Activated naive CD4-positive, alpha-beta T cell (primary cell): Measurements from ENCODE around the gene NRROS.

Experiments
- DNase-seq, 4 experiments: peaks; one replicate each; lab custom pipeline; 2025; lab: John Stamatoyannopoulos, UW

The NRROS gene

DNA sequence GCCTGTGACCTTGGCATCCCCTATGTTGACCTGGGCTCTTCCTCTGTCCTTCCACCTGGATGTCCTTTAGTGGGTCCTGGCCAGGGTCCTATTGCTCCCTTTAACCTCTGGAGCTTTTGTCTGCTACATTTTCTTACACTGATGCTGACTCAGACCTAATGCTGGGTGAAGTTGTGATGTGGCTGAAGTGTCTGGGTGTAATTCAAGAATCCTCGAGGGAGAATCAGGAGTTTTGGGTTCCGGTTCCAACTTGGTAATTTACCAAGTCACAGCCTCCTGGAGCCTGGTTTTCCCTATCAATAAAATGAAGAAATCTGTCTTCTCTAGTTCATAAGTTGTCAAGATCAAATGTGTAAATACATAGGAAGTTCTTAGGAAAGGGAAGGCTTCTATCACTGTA lies 46.9 kb downstream of the NRROS start:
- no peak for DNase-seq

DNA sequence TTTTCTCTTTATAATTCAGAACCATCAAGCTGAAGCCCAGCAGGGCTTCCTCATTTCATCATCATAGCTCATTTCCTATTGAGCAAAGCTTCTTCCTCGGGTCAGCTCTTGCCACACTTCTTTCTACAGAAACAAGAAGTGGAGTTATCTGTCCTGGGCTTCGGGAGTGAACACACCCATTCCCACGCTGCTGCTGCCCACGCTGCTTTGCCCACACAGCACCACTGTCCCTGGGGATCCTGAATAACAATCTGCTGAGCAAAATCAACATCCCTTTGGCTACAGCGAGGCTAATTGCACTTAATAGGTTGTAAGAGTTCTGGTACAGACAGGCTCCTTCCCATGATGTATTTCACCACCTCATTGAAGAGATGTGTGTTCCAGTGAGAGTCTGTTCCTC lies 48.9 kb downstream of the NRROS start:
- no peak for DNase-seq

DNA sequence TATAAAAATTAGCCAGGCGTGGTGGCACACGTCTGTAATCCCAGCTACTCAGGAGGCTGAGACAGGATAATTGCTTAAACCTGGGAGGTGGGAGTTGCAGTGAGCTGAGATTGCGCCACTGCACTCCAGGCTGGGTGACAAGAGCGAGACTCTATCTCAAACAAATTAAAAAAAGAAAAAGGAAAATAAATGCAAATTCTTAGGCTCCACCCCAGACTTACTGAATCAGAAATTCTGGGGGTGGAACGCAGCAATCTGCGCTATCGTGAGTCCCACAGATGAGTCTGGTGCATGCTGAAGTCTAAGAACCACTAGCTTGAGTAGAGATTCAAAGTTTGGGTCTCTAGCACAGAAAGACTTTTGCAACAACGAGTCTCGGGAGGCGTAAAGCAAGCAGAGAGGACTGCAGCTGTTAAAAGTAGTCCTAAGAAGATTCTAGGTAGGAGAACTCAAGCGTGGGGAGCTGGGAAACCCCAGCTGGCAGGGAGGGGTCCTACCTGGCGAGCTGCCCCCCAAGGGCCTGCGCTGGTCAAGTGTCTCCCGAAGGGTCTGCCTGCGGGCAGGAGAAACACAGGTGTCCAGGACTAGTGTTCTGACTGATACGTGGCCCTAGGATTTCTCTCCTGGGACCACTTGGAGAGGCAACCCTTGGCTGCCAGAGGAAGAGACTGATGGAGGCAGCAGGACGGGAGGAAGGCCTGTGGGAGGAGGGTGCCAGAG lies 50.6 kb downstream of the NRROS start:
- DNase-seq, result no peak

DNA sequence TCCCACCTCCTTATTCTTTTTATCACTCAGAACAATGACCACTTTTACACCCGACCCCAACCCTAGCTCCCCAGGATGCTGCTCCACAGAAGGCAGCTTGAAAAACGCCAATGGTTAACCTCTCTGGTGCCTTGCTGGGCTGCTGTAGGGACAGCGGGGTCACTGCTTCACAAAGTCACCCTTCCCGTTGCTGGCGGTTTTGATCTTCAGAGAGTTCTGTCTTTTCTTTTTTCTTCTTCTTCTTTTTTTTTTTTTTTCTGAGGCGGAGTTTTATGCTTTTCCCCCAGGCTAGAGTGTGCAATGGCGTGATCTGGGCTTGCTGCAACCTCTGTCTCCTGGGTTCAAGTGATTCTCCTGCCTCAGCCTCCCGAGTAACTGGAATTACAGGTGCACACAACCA lies 51.9 kb downstream of the NRROS start:
- DNase-seq, result no peak

DNA sequence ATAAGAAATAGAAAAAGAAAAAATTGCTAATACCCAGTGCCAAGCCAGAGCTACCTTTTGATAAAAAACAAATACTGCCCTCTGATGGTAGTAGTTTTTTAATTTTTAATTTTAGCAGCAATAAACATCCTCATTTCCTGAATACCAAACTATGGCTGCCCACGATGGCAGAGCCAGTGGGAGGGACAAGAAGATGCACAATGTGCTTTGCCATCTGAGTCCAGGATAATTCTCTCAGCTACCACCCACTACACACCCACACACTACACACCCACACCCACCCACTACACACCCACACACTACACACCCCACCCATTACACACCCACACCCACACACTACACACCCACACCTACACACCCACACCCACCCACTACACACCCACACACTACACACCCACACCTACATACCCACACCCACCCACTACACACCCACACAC lies 54.7 kb downstream of the NRROS start:
- no peak for DNase-seq

DNA sequence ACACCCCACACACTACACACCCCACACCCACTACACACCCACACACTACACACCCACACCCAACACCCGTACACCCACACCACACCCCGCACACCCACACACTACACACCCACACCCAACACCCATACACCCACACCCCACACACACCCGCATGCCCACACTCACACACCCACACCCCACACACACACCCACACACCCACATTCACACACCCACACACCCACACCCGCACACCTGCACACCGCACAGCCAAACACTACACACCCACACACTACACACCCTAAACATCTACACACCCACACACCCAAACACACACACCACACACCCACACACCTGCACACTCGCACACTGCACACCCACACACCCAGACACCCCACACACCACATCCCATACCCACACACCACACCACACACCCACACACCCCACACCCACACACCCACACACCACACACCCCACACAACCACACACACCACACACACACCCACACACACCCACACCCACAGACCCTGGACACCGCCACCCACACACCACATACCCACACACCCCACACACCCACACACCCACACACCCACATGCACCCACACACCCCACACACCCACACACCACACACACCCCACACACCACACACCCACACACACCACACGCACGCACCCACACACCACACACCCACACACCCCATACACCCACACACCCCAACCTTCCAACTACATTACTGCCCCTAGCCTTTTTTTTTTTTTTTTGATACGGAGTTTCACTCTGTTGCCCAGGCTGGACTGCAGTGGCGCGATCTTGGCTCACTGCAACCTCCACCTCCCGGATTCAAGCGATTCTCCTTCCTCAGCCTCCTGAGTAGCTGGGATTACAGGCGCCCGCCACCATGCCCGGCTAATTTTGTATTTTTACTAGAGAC lies 55.7 kb downstream of the NRROS start:
- no peak for DNase-seq

DNA sequence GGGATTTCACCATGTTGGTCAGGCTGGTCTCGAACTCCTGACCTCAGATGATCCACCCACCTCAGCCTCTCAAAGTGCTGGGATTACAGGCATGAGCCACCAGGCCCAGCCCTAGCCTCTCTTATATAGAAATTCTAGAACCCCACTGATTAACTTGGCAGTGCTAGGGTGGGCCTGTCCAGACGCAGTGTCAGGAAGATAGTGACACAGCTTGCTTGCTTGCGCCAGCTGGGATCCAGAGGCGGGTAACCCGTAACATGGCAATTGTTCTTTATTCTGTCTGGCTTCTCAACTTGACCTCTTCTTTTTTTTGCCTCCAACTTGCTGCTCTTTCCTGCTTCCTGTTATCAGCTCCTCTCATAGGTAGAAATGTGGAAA lies 56.3 kb downstream of the NRROS start:
- no peak for DNase-seq

DNA sequence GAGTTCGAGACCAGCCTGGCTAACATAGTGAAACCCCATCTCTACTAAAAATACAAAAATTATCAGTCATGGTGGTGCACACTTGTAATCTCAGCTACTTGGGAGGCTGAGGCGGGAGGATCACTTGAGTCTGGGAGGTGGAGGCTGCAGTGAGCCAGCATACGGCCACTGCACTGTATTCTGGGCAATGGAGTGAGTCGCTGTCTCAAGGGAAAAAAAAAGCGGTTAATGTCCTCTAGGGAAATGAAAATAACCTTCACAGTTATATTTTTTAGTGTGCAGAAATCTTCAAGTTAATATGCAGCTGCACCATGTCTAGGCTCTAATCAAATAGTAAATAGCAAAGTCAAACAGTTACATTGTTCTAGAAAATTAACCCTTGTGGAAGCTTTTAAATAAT lies 57.8 kb downstream of the NRROS start:
- no peak for DNase-seq

DNA sequence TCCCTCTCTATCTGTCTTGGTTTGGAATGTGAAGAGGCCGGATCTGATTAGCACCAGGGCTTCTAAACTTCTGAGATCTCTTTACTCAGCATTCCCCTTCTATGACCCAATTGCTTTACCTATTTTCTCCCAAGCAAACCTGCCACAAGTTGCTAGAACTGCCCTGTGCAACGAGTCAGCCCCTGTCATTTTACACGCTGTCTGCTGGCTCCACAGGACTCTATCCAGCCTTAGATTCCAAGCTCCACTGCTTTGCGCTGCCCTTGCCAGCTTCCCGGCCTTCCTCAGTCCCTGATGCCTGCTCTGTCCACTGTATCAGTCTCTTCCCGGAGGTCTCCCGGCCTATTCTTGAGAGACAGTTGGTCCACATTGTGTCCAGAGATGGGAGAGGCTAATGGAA lies 60.3 kb downstream of the NRROS start:
- no peak for DNase-seq

DNA sequence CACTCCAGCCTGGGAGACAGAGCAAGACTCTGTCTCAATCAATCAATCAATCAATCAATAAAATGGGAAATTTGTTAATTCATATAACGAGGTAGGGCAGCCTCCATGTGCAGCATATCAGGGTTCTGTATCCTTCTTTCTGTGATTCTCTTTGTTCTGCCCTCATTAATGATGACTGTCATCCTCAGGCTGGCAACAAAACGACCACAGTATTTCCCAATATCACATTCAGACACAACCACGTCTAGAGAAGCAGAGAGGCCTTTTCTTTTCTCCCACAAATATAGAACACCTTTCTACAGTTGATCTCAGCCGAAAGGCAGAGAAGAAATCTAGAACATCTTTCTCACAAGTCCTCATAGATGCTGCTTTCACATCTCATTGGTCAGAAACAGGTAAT lies 61.3 kb downstream of the NRROS start:
- DNase-seq, result no peak

DNA sequence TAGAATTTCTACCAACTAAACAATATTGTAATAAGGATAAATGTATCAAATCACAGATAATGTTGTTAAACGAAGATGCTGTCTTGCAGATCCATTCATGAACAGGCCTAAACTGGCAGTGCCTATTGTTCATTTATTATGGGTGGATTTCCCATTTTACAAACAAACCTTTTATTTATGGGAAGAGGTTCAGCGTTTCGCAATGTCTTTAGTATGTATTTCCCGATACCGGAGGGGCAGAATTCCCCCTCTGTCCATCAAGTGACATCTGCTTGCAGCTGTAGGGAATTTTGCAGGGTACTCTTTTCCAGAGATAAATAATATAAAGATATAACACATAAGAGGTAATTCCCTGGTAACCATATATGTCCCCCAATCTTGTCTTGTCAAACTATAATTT lies 66.8 kb downstream of the NRROS start:
- DNase-seq, result no peak

DNA sequence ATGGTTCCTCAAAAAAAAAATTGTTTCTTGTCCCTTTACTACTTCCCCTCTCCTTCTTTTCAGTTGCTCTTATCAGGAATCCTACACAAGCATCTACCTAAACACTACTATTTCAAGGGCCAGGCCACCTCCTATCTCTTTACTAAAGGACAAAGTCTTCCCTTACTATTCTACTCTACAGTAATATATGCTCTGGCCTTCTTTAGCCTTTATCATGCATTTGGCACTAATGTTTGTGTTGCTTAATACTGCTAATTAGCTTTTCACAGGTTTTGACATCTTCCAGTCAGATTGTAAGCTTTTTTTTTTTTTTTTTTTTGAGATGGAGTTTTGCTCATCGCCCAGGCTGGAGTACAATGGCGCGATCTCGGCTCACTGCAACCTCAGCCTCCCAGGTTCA lies 67.2 kb downstream of the NRROS start:
- no peak for DNase-seq

DNA sequence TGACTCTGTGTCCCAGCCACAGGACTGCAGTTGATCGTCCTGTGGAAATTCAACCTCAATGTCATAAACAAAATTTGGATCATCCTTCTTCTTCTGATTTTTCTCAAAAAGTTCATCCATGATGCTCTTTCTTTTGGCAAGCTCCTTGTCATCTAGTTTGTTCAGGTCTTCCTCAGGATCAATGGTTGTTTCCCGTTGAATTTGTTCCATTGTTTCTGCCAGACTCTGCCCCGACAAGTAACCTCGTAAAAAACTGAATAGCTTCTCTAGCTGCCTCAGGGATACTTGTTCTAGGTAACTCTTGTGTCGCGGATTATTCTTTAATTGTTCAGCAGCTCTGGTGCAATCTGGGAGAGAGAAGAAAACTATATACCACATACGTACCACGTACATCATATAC lies 68.1 kb downstream of the NRROS start:
- DNase-seq, result no peak

DNA sequence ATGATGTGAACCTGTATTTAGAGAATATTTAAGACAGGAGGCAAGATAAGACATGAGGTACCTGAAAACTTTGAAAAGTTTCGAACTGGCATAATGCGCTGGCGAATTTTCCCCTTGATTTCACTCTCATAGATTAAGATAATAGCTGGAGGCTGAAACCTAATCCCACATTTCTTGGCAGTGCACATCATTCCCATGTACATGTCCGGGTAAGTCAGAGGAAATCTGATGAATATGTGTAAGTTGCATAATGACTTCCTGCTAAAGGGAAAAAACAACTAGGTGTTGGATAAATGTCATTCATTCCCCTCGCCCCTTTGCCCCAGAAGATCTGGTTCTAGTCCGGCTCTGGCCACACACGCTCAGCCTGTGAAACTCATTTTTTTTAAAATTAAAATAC lies 69.0 kb downstream of the NRROS start:
- no peak for DNase-seq
